Measurements from ENCODE around the gene ZNF626.
"Not testable (repeated sequence)": the region's sequence is repeated elsewhere in the genome, so short reads cannot be mapped to it uniquely, and the experiment has no call there.

ZNF626 gene

GRCh38 chr19:20660473-20661140, 764 bp downstream of the ZNF626 start:
- Histone ChIP-seq H3K27me3 (ENCODE audit: control insufficient read depth, low read length) (no peaks in the 10 kb centered on the region), H3K27ac (ENCODE audit: low read depth, low read length) (no peak overlapping the region), H3K79me2 (ENCODE audit: control insufficient read depth, low read length) (peaks cover 53% of the 10 kb centered on the region), H3K9me2 (replicated peaks; ENCODE audit: control insufficient read depth, low read length) (no peaks in the 10 kb centered on the region), H4K20me1 (ENCODE audit: control insufficient read depth, insufficient read depth, low read depth, low read length) (no peaks in the 10 kb centered on the region), H3K4me3 (ENCODE audit: low read length) (peak overlapping the region; percentile 84), H3K4me1 (ENCODE audit: control insufficient read depth, low read length) (peaks cover 9% of the 10 kb centered on the region; the same call in 1 of the 2 replicates), H3K4me2 (ENCODE audit: low read length) (peak overlapping the region; percentile 60), H3K36me3 (ENCODE audit: control insufficient read depth, low read length) (peaks cover 25% of the 10 kb centered on the region), H3K9me3 (ENCODE audit: control insufficient read depth, insufficient read depth, low read length) (peaks cover 36% of the 10 kb centered on the region), H3F3A (ENCODE audit: control insufficient read depth, insufficient read depth) (no peaks in the 10 kb centered on the region)
- TF ChIP-seq CTCF (IDR thresholded peaks at IDR 0.05; ENCODE audit: low read depth, low read length, poor library complexity, severe bottlenecking): no peak
- no peak for TF ChIP-seq EZH2phosphoT487 (IDR thresholded peaks at IDR 0.05; ENCODE audit: borderline replicate concordance, low read length)

GRCh38 chr19:20640545-20640944, 20.8 kb downstream of the ZNF626 start:
- no peak overlapping the region for H3K27ac ChIP-seq (ENCODE audit: low read depth, low read length)
- H3K4me1 ChIP-seq (ENCODE audit: control insufficient read depth, low read length): no peaks in the 10 kb centered on the region
- H3F3A ChIP-seq (ENCODE audit: control insufficient read depth, insufficient read depth): no peaks in the 10 kb centered on the region
- TF ChIP-seq EZH2phosphoT487 (IDR thresholded peaks at IDR 0.05; ENCODE audit: borderline replicate concordance, low read length) (no peak), CTCF (IDR thresholded peaks at IDR 0.05; ENCODE audit: low read depth, low read length, poor library complexity, severe bottlenecking) (no peak)
- no peaks in the 10 kb centered on the region for H3K27me3 ChIP-seq (ENCODE audit: control insufficient read depth, low read length)
- H3K4me3 ChIP-seq (ENCODE audit: low read length): no peak overlapping the region
- H4K20me1 ChIP-seq (ENCODE audit: control insufficient read depth, insufficient read depth, low read depth, low read length): no peaks in the 10 kb centered on the region
- H3K4me2 ChIP-seq (ENCODE audit: low read length): no peak overlapping the region
- no peaks in the 10 kb centered on the region for H3K9me2 ChIP-seq (replicated peaks; ENCODE audit: control insufficient read depth, low read length)
- H3K36me3 ChIP-seq (ENCODE audit: control insufficient read depth, low read length): peaks cover 8% of the 10 kb centered on the region
- no peaks in the 10 kb centered on the region for H3K79me2 ChIP-seq (ENCODE audit: control insufficient read depth, low read length)
- H3K9me3 ChIP-seq (ENCODE audit: control insufficient read depth, insufficient read depth, low read length): no peaks in the 10 kb centered on the region; the same call in 1 of the 2 replicates

- Histone ChIP-seq H3K9me3 (ENCODE audit: control insufficient read depth, insufficient read depth, low read length) (no peaks in the 10 kb centered on the region; the same call in 1 of the 2 replicates), H3K27ac (ENCODE audit: low read depth, low read length) (no peak overlapping the region), H3K27me3 (ENCODE audit: control insufficient read depth, low read length) (no peaks in the 10 kb centered on the region), H3K4me1 (ENCODE audit: control insufficient read depth, low read length) (no peaks in the 10 kb centered on the region), H3K4me3 (ENCODE audit: low read length) (no peak overlapping the region), H4K20me1 (ENCODE audit: control insufficient read depth, insufficient read depth, low read depth, low read length) (no peaks in the 10 kb centered on the region), H3K79me2 (ENCODE audit: control insufficient read depth, low read length) (no peaks in the 10 kb centered on the region), H3K9me2 (replicated peaks; ENCODE audit: control insufficient read depth, low read length) (no peaks in the 10 kb centered on the region), H3F3A (ENCODE audit: control insufficient read depth, insufficient read depth) (no peaks in the 10 kb centered on the region), H3K4me2 (ENCODE audit: low read length) (no peak overlapping the region), H3K36me3 (ENCODE audit: control insufficient read depth, low read length) (peaks cover 8% of the 10 kb centered on the region)
- TF ChIP-seq EZH2phosphoT487 (IDR thresholded peaks at IDR 0.05; ENCODE audit: borderline replicate concordance, low read length) (no peak), CTCF (IDR thresholded peaks at IDR 0.05; ENCODE audit: low read depth, low read length, poor library complexity, severe bottlenecking) (no peak)
Observed at GRCh38 chr19:20640023-20640422, 21.3 kb downstream of the ZNF626 start.

GRCh38 chr19:20624560-20624959, 36.8 kb downstream of the ZNF626 start:
- peaks cover 16% of the 10 kb centered on the region; the same call in 1 of the 2 replicates for H3K9me3 ChIP-seq (ENCODE audit: control insufficient read depth, insufficient read depth, low read length)
- H3K9me2 ChIP-seq (replicated peaks; ENCODE audit: control insufficient read depth, low read length); H3K79me2 ChIP-seq (ENCODE audit: control insufficient read depth, low read length); H3K4me3 ChIP-seq (ENCODE audit: low read length); H3F3A ChIP-seq (ENCODE audit: control insufficient read depth, insufficient read depth); H3K27me3 ChIP-seq (ENCODE audit: control insufficient read depth, low read length); H3K4me2 ChIP-seq (ENCODE audit: low read length); H3K36me3 ChIP-seq (ENCODE audit: control insufficient read depth, low read length); H3K4me1 ChIP-seq (ENCODE audit: control insufficient read depth, low read length); H3K27ac ChIP-seq (ENCODE audit: low read depth, low read length); H4K20me1 ChIP-seq (ENCODE audit: control insufficient read depth, insufficient read depth, low read depth, low read length): not testable (repeated sequence)
